ENCODE results near the gene PHF21B.

- TF ChIP-seq CTCF (IDR thresholded peaks at IDR 0.05) (no peak), POLR2A (IDR thresholded peaks at IDR 0.05) (no peak)
These were observed 175.7 kb downstream of the PHF21B start for GRCh38 chr22:44834065-44834464.

All from uterus (tissue), 2 donors.